GM18508 (cell line): ENCODE data around the gene LTBP3.

ENCODE experiments used
- ATAC-seq: cut with Tn5 transposase; IDR thresholded peaks from one replicate; pipeline ENCODE4 v1.9.1; 2021; ENCODE audit warnings: moderate number of reproducible peaks; ENCODE audit not compliant: insufficient read depth, unreplicated experiment

The LTBP3 gene

GRCh38 chr11:65558002-65558929 is at the start of gene LTBP3:
TSS of gene LTBP3 (minus strand) at chr11:65558359. CDS start at chr11:65557959, 400 bp downstream.
- no peak for ATAC-seq

GRCh38 chr11:65606876-65607613 is 48.9 kb upstream of the LTBP3 start:
- no peak for ATAC-seq

- no peak for ATAC-seq
Observed at GRCh38 chr11:65604258-65604657, 46.1 kb upstream of the LTBP3 start.

- ATAC-seq, result no peak
Observed at GRCh38 chr11:65599955-65600246, 41.7 kb upstream of the LTBP3 start.

- ATAC-seq, result no peak
Observed at GRCh38 chr11:65599216-65599954, 41.2 kb upstream of the LTBP3 start.

GRCh38 chr11:65598258-65598699 is 40.1 kb upstream of the LTBP3 start:
- ATAC-seq, result no peak

- ATAC-seq, result no peak
Observed at GRCh38 chr11:65596520-65596919, 38.4 kb upstream of the LTBP3 start.

GRCh38 chr11:65595543-65596281 is 37.6 kb upstream of the LTBP3 start, which contains the start of gene KCNK7:
TSS of gene KCNK7 (minus strand) at chr11:65595800. CDS start at chr11:65595772, 28 bp downstream.
- no peak for ATAC-seq

GRCh38 chr11:65595131-65595530 is 37.0 kb upstream of the LTBP3 start:
- ATAC-seq, result no peak

- no peak for ATAC-seq
Observed at GRCh38 chr11:65593518-65594414, 35.6 kb upstream of the LTBP3 start.

GRCh38 chr11:65592858-65593517 is 34.8 kb upstream of the LTBP3 start:
- no peak for ATAC-seq

- ATAC-seq, result no peak
Observed at GRCh38 chr11:65591939-65592857, 34.0 kb upstream of the LTBP3 start.

GRCh38 chr11:65590240-65590738 is 32.1 kb upstream of the LTBP3 start:
- ATAC-seq, result no peak

GRCh38 chr11:65589444-65590239 is 31.5 kb upstream of the LTBP3 start:
- no peak for ATAC-seq

- peak; percentile 46 for ATAC-seq
Observed at GRCh38 chr11:65588199-65589054, 30.3 kb upstream of the LTBP3 start.

GRCh38 chr11:65586676-65587075 is 28.5 kb upstream of the LTBP3 start:
- no peak for ATAC-seq
